ENCODE measurements around the gene LINC00305. TPM values are rescaled to one million over a fixed set of nuclear protein-coding genes. Genes with fewer than 3 reads are reported as not detected.

The LINC00305 gene
- total RNA-seq, 2 experiments from 2014 or later = not detected

- peak overlapping the region; percentile 61 for H3K4me2 ChIP-seq (ENCODE audit: low read length)
- no peaks in the 10 kb centered on the region for H3K36me3 ChIP-seq (ENCODE audit: insufficient read depth, low read length)
- intact Hi-C loops (cut with micrococcal nuclease; ENCODE audit: unreplicated experiment) = no loop called here
- no TSS peak for BruUV-seq (replicated peaks)
- H3K27ac ChIP-seq (ENCODE audit: low read depth, low read length, poor library complexity, severe bottlenecking) = no peak overlapping the region
- no peaks in the 10 kb centered on the region for H3K9me3 ChIP-seq (ENCODE audit: low read length)
- no peak overlapping the region for H3K4me3 ChIP-seq (ENCODE audit: low read depth, low read length, poor library complexity, severe bottlenecking)
- no peaks in the 10 kb centered on the region for H4K20me1 ChIP-seq (ENCODE audit: insufficient read depth, low read length)
- no peaks in the 10 kb centered on the region for H3K9me2 ChIP-seq (ENCODE audit: insufficient read depth, low read length)
- H3K79me2 ChIP-seq (ENCODE audit: insufficient read depth, low read depth, low read length) = no peaks in the 10 kb centered on the region
- peak overlapping the region; percentile 96 for H2AFZ ChIP-seq (ENCODE audit: low read length)
- peak; percentile 58 for DNase-seq (ENCODE audit: low spot score)
- H3K4me1 ChIP-seq (ENCODE audit: insufficient read depth, low read length, poor library complexity, severe bottlenecking) = peaks cover 27% of the 10 kb centered on the region
- ChIA-PET POLR2A (interaction anchor here (0.6 to 1.2 kb wide), 3 partner anchors 11 to 1117 kb away, joined by 3 to 7 read pairs (median 4); no protein-coding TSS in a partner anchor), CTCF (ENCODE audit: unreplicated experiment) (no interaction called here)
- TF ChIP-seq EZH2phosphoT487 (IDR thresholded peaks at IDR 0.05; ENCODE audit: borderline replicate concordance, low read depth, low read length) (no peak), CTCF (conservative IDR thresholded peaks at IDR 0.05; ENCODE audit: low read length) (no peak)
Measured at GRCh38 chr18:64100116-64100922, 48.6 kb downstream of the LINC00305 start.

- Histone ChIP-seq H3K9me3 (ENCODE audit: low read length) (no peaks in the 10 kb centered on the region), H3K27ac (ENCODE audit: low read depth, low read length, poor library complexity, severe bottlenecking) (no peak overlapping the region), H3K36me3 (ENCODE audit: insufficient read depth, low read length) (no peaks in the 10 kb centered on the region), H2AFZ (ENCODE audit: low read length) (peak overlapping the region; percentile 96), H3K4me1 (ENCODE audit: insufficient read depth, low read length, poor library complexity, severe bottlenecking) (peaks cover 27% of the 10 kb centered on the region), H4K20me1 (ENCODE audit: insufficient read depth, low read length) (no peaks in the 10 kb centered on the region), H3K9me2 (ENCODE audit: insufficient read depth, low read length) (no peaks in the 10 kb centered on the region), H3K4me3 (ENCODE audit: low read depth, low read length, poor library complexity, severe bottlenecking) (no peak overlapping the region), H3K4me2 (ENCODE audit: low read length) (peak overlapping the region; percentile 61), H3K79me2 (ENCODE audit: insufficient read depth, low read depth, low read length) (no peaks in the 10 kb centered on the region)
- CTCF ChIA-PET (ENCODE audit: unreplicated experiment) = no interaction called here
- POLR2A ChIA-PET = interaction anchor here (1.2 kb wide), 1 partner anchor 12 kb away, joined by 4 read pairs; no protein-coding TSS in a partner anchor
- BruUV-seq (replicated peaks) = no TSS peak
- intact Hi-C loops (cut with micrococcal nuclease; ENCODE audit: unreplicated experiment) = loop anchor here (5.0 kb wide), 1 partner anchor 308 kb away; no protein-coding TSS in a partner anchor
- peak; percentile 4 for DNase-seq (ENCODE audit: low spot score)
- TF ChIP-seq EZH2phosphoT487 (IDR thresholded peaks at IDR 0.05; ENCODE audit: borderline replicate concordance, low read depth, low read length) (no peak), CTCF (conservative IDR thresholded peaks at IDR 0.05; ENCODE audit: low read length) (no peak)
Measured at GRCh38 chr18:64099244-64099643, 49.6 kb downstream of the LINC00305 start.

GRCh38 chr18:64097497-64097896 is 51.4 kb downstream of the LINC00305 start:
- TF ChIP-seq CTCF (conservative IDR thresholded peaks at IDR 0.05; ENCODE audit: low read length) = peak; percentile 56
- no peak for TF ChIP-seq EZH2phosphoT487 (IDR thresholded peaks at IDR 0.05; ENCODE audit: borderline replicate concordance, low read depth, low read length)
- no peak for DNase-seq (ENCODE audit: low spot score)
- Histone ChIP-seq H3K79me2 (ENCODE audit: insufficient read depth, low read depth, low read length) (no peaks in the 10 kb centered on the region), H2AFZ (ENCODE audit: low read length) (no peak overlapping the region), H3K36me3 (ENCODE audit: insufficient read depth, low read length) (no peaks in the 10 kb centered on the region), H3K4me2 (ENCODE audit: low read length) (no peak overlapping the region), H3K9me3 (ENCODE audit: low read length) (no peaks in the 10 kb centered on the region), H3K27ac (ENCODE audit: low read depth, low read length, poor library complexity, severe bottlenecking) (no peak overlapping the region), H3K4me1 (ENCODE audit: insufficient read depth, low read length, poor library complexity, severe bottlenecking) (peaks cover 27% of the 10 kb centered on the region), H4K20me1 (ENCODE audit: insufficient read depth, low read length) (no peaks in the 10 kb centered on the region), H3K9me2 (ENCODE audit: insufficient read depth, low read length) (no peaks in the 10 kb centered on the region), H3K4me3 (ENCODE audit: low read depth, low read length, poor library complexity, severe bottlenecking) (no peak overlapping the region)
- ChIA-PET CTCF (ENCODE audit: unreplicated experiment) (no interaction called here), POLR2A (no interaction called here)
- intact Hi-C loops (cut with micrococcal nuclease; ENCODE audit: unreplicated experiment) = loop anchor here (5.0 kb wide), 1 partner anchor 310 kb away; no protein-coding TSS in a partner anchor
- BruUV-seq (replicated peaks) = no TSS peak

All from OCI-LY7 (cell line).